Panc1 (cell line): ENCODE results near the gene KIF3A. TPM values are rescaled to one million over a fixed set of nuclear protein-coding genes. Genes with fewer than 3 reads are reported as not detected.

Experiments used
- ATAC-seq: fragments of 200-7000 bp; cut with Tn5 transposase; 2 replicates; pipeline ENCODE4 v1.9.1; 2020; ENCODE audit warnings: mild to moderate bottlenecking, moderate library complexity
- BruUV-seq: library from RNA; stranded (reverse); fragments of 400-500 nt; replicated peaks from 2 replicates; lab custom pipeline; 2021; lab: Mats Ljungman, UMichigan
- CTCF ChIA-PET: fragments of 300-600 bp; sonication (Branson Sonifier 250); formaldehyde crosslinking; loops from one replicate; lab custom pipeline; 2022; ENCODE audit warnings: antibody characterized with exemption; lab: Charles Lee
- POLR2A ChIA-PET: fragments of 300-600 bp; sonication (Branson Sonifier 250); formaldehyde crosslinking; loops from one replicate; lab custom pipeline; 2022; ENCODE audit warnings: antibody characterized with exemption; lab: Charles Lee
- DNase-seq: peaks from one replicate; pipeline ENCODE4 v3.0.0-alpha.2; 2010; ENCODE audit warnings: low read depth, low spot score
- H3K27ac ChIP-seq: 2 replicates; pipeline ENCODE4 v1.5.1; 2011; ENCODE audit warnings: mild to moderate bottlenecking, low read length, inconsistent platforms
- H3K27me3 ChIP-seq: fragments of 200-500 bp; sonication (Bioruptor generic); 2 replicates; pipeline ENCODE4 v1.6.0; 2014; ENCODE audit warnings: low read length, inconsistent platforms; ENCODE audit not compliant: control insufficient read depth, insufficient read depth
- H3K36me3 ChIP-seq: fragments of 200-500 bp; sonication (Bioruptor generic); 2 replicates; pipeline ENCODE4 v1.5.1; 2014; ENCODE audit warnings: inconsistent platforms, mild to moderate bottlenecking, low read length, moderate library complexity; ENCODE audit not compliant: control insufficient read depth, insufficient read depth
- H3K4me1 ChIP-seq: 2 replicates; pipeline ENCODE4 v1.5.1; 2011; ENCODE audit warnings: inconsistent platforms, mild to moderate bottlenecking, low read length, moderate library complexity; ENCODE audit not compliant: control insufficient read depth, insufficient read depth
- H3K4me3 ChIP-seq, 2 experiments: 2 replicates each; pipeline ENCODE4 v1.5.1; 2011 to 2012; ENCODE audit warnings: low read depth in 2 of 2, low read length in 2 of 2, mild to moderate bottlenecking in 2 of 2, inconsistent platforms in 1 of 2, moderate library complexity in 1 of 2
- H3K9me3 ChIP-seq: fragments of 200-500 bp; sonication (Bioruptor generic); 2 replicates; pipeline ENCODE4 v1.5.1; 2014; ENCODE audit warnings: low read depth, mild to moderate bottlenecking, inconsistent platforms, low read length, moderate library complexity; ENCODE audit not compliant: control insufficient read depth, insufficient read depth
- POLR2AphosphoS5 ChIP-seq: IDR thresholded peaks from 2 replicates; pipeline ENCODE4 v1.6.1; 2012; ENCODE audit warnings: mild to moderate bottlenecking, low read depth, low read length, moderate library complexity
- SIN3A ChIP-seq: IDR thresholded peaks from 2 replicates; pipeline ENCODE4 v1.6.1; 2012; ENCODE audit warnings: low read depth, mild to moderate bottlenecking, low read length, moderate library complexity, borderline replicate concordance; ENCODE audit not compliant: insufficient read depth
- TCF7L2 ChIP-seq: IDR thresholded peaks from 2 replicates; pipeline ENCODE4 v1.6.1; 2011; ENCODE audit warnings: mild to moderate bottlenecking, low read depth, low read length, inconsistent platforms
- in situ Hi-C: cut with HindIII; loops from 2 replicates; pipeline ENCODE4 v1.10.0; 2016; ENCODE audit warnings: low sequenced_read_pairs, low pct_unique_long_range_greater_than_20kb
- intact Hi-C: fragments of 100-400 bp; cut with micrococcal nuclease; formaldehyde crosslinking; loops from one replicate; pipeline ENCODE4 v1.10.0; 2022; ENCODE audit not compliant: unreplicated experiment
- total RNA-seq: library from RNA; stranded (reverse); gene quantifications from one replicate; pipeline ENCODE4 v1.2.1, GENCODE V29; 2021; ENCODE audit not compliant: unreplicated experiment
- TF ChIP-seq, protein P1 (sequence below): fragments of 450-650 bp; IDR thresholded peaks from 2 replicates; pipeline ENCODE4 v1.5.1; 2017; ENCODE audit warnings: mild to moderate bottlenecking
- TF ChIP-seq, protein P2 (sequence below), 2 experiments: IDR thresholded peaks; 2 replicates each; pipeline ENCODE4 v1.6.1; 2011 to 2012; ENCODE audit warnings: low read depth in 2 of 2, control low read depth in 1 of 2, low read length in 1 of 2, mild to moderate bottlenecking in 1 of 2, moderate library complexity in 1 of 2; ENCODE audit not compliant: insufficient read depth in 1 of 2

The KIF3A gene
- total RNA-seq, 1 experiment from 2014 or later, result 17.1 TPM

DNA sequence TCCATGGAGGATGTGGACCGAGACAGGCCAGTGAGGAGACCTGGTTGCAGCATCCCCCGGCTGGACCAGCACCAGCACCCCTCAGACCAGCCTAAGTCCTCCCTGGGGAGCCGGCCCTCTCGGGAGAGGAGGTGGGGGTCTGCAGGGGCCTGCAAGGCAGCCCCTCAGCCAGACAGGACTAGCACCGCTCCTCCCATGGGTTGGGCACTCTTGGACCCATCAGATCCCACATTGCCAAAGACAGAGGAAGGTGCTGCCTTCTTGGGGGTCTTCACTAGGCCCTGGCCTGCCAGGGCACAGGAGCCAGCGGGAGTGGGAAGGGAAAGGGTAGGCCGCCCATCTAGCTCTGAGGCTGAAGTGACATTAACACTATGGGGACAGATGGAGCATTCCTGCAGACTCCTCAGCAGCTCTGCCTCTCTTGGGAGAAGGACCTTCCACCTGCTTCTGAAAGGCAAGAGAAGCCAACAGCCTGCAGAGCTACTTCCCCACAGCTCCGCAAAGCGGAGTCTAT lies 72.6 kb downstream of the KIF3A start:
- intact Hi-C loops, result no loop called here
- ATAC-seq (no peak), DNase-seq (no peak)
- Histone ChIP-seq H3K4me1 (no peaks in the 10 kb centered on the region), H3K27ac (no peak overlapping the region), H3K36me3 (no peaks in the 10 kb centered on the region), H3K27me3 (no peaks in the 10 kb centered on the region), H3K4me3 (no peak overlapping the region), H3K9me3 (no peaks in the 10 kb centered on the region)
- BruUV-seq, result no TSS peak
- in situ Hi-C loops, result no loop called here
- CTCF ChIA-PET, result no interaction called here
- TF ChIP-seq TCF7L2, result no peak
- TF ChIP-seq, protein P1, sequence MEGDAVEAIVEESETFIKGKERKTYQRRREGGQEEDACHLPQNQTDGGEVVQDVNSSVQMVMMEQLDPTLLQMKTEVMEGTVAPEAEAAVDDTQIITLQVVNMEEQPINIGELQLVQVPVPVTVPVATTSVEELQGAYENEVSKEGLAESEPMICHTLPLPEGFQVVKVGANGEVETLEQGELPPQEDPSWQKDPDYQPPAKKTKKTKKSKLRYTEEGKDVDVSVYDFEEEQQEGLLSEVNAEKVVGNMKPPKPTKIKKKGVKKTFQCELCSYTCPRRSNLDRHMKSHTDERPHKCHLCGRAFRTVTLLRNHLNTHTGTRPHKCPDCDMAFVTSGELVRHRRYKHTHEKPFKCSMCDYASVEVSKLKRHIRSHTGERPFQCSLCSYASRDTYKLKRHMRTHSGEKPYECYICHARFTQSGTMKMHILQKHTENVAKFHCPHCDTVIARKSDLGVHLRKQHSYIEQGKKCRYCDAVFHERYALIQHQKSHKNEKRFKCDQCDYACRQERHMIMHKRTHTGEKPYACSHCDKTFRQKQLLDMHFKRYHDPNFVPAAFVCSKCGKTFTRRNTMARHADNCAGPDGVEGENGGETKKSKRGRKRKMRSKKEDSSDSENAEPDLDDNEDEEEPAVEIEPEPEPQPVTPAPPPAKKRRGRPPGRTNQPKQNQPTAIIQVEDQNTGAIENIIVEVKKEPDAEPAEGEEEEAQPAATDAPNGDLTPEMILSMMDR, result no peak
- TF ChIP-seq POLR2AphosphoS5, result no peak
- TF ChIP-seq, protein P2, sequence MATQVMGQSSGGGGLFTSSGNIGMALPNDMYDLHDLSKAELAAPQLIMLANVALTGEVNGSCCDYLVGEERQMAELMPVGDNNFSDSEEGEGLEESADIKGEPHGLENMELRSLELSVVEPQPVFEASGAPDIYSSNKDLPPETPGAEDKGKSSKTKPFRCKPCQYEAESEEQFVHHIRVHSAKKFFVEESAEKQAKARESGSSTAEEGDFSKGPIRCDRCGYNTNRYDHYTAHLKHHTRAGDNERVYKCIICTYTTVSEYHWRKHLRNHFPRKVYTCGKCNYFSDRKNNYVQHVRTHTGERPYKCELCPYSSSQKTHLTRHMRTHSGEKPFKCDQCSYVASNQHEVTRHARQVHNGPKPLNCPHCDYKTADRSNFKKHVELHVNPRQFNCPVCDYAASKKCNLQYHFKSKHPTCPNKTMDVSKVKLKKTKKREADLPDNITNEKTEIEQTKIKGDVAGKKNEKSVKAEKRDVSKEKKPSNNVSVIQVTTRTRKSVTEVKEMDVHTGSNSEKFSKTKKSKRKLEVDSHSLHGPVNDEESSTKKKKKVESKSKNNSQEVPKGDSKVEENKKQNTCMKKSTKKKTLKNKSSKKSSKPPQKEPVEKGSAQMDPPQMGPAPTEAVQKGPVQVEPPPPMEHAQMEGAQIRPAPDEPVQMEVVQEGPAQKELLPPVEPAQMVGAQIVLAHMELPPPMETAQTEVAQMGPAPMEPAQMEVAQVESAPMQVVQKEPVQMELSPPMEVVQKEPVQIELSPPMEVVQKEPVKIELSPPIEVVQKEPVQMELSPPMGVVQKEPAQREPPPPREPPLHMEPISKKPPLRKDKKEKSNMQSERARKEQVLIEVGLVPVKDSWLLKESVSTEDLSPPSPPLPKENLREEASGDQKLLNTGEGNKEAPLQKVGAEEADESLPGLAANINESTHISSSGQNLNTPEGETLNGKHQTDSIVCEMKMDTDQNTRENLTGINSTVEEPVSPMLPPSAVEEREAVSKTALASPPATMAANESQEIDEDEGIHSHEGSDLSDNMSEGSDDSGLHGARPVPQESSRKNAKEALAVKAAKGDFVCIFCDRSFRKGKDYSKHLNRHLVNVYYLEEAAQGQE (IDR thresholded peaks at IDR 0.05; ENCODE audit: insufficient read depth in 1 of 2, low read depth in 2 of 2, low read length in 1 of 2), result no peak
- no peak for TF ChIP-seq SIN3A
- POLR2A ChIA-PET, result interaction anchor here (0.6 kb wide), 1 partner anchor 111 kb away, joined by 3 read pairs; no protein-coding TSS in a partner anchor

DNA sequence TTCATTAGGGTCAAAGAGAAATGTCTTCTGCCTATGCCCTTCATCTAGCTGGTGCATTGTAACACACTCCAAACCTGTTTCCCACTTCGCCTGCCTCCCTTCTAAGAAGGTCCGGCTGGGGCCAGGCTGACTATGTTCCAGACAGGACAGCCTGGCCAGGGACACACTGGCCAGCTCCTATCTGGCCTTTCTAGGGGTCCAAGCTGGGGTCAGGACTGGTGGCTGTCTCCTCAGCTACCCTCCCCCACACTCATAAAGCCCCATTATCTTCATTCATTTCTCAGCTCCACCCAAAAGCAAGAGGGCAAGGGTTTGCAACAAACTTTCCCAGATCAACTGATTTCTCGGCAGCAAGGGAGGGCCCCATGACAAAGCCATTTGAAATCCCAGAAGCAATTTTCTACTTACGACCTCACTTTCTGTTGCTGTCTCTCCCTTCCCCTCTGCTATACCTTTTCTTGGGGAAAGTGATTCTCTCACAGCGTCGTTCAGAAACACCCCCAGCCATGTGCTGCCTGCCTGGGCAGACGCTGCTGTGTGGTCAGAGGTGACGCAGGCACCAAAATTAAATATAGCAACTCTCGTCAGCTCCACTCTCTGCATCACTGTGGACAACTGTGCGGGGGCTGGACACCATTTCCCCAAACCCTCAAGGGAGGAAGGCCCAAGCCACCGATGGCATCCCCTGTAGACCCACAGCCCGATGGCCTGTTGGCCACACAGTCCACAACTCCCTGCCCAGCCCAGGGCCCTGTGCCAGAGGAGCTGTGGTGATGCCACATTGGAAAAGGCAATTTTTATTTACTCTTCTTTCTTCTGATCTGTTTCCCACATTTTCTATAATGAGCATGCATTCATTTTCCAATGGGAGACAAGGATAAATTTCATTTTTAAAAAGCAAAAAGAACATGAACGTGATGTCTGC lies 73.3 kb downstream of the KIF3A start:
- in situ Hi-C loops, result no loop called here
- intact Hi-C loops, result no loop called here
- no peaks in the 10 kb centered on the region for H3K27me3 ChIP-seq

More for the DNA sequence above, 73.3 kb downstream of the KIF3A start:
- CTCF ChIA-PET, result no interaction called here
- DNase-seq, result no peak
- H3K4me3 ChIP-seq, result no peak overlapping the region
- no peak for ATAC-seq
- no peak overlapping the region for H3K27ac ChIP-seq
- no peaks in the 10 kb centered on the region for H3K9me3 ChIP-seq
- no peaks in the 10 kb centered on the region for H3K4me1 ChIP-seq
- BruUV-seq, result no TSS peak
- H3K36me3 ChIP-seq, result no peaks in the 10 kb centered on the region
- POLR2A ChIA-PET, result interaction anchor here (0.6 kb wide), 1 partner anchor 112 kb away, joined by 3 read pairs; no protein-coding TSS in a partner anchor
- TF ChIP-seq TCF7L2, result no peak
- no peak for TF ChIP-seq POLR2AphosphoS5
- TF ChIP-seq, protein P2 (IDR thresholded peaks at IDR 0.05; ENCODE audit: insufficient read depth in 1 of 2, low read depth in 2 of 2, low read length in 1 of 2), result no peak
- no peak for TF ChIP-seq SIN3A
- TF ChIP-seq, protein P1, result no peak
